Measurements from ENCODE around the gene FAM110D. TPM values are rescaled to one million over a fixed set of nuclear protein-coding genes. Genes with fewer than 3 reads are reported as not detected.

The FAM110D gene
- total and polyA plus RNA-seq, 10 of the 15 experiments (the other 5 are each of a cell fraction or from before 2014, with no cell fraction given), result 0.06 TPM; not detected in 9

GRCh38 chr1:26155370-26156284, 3.3 kb upstream of the FAM110D start:
- FAIRE-seq (no peak), DNase-seq (ENCODE audit: low read depth, low spot score) (no peak), ATAC-seq (no peak)
- CTCF ChIA-PET, result interaction anchor here (0.8 to 4.8 kb wide), 5 partner anchors 11 to 128 kb away, joined by 3 to 24 read pairs (median 3); partner anchors contain the start of genes CEP85 and ZNF593
- no TSS peak for BruUV-seq (replicated peaks)
- in situ Hi-C loops (cut with MboI), result no loop called here
- Histone ChIP-seq H3K4me1 (ENCODE audit: control insufficient read depth, insufficient read depth, low read length) (no peaks in the 10 kb centered on the region), H3K4me2 (ENCODE audit: control insufficient read depth, insufficient read depth) (no peak overlapping the region), H3K27me3 (replicated peaks in 1 of 2; ENCODE audit: control insufficient read depth in 2 of 2, insufficient read depth in 2 of 2, low read length in 1 of 2) (peaks cover 1 to 12% of the 10 kb centered on the region in 2 experiments), H4K20me1 (ENCODE audit: control insufficient read depth, insufficient read depth) (no peaks in the 10 kb centered on the region), H3K9ac (ENCODE audit: control insufficient read depth, insufficient read depth, low read length) (no peak overlapping the region), H3K27ac (ENCODE audit: control insufficient read depth, insufficient read depth) (no peak overlapping the region), H3K9me3 (replicated peaks; ENCODE audit: control insufficient read depth, insufficient read depth, low read length) (no peaks in the 10 kb centered on the region), H3K36me3 (ENCODE audit: control insufficient read depth in 2 of 2, insufficient read depth in 2 of 2, low read length in 1 of 2) (no peaks in the 10 kb centered on the region), H3K79me2 (ENCODE audit: control insufficient read depth, insufficient read depth, low read length) (no peaks in the 10 kb centered on the region), H3K4me3 (no peak overlapping the region), H2AFZ (ENCODE audit: control insufficient read depth, low read depth, low read length) (no peak overlapping the region)
- RAD21 ChIA-PET (ENCODE audit: unreplicated experiment), result no interaction called here
- WGBS (ENCODE audit: insufficient coverage, insufficient replicate concordance, low lambda C conversion rate, missing lambda C conversion rate), result 17% methylated on average over 21 of the region's 21 CpGs
- TF ChIP-seq SMC3 (IDR thresholded peaks at IDR 0.05; ENCODE audit: borderline replicate concordance, low read length) (no peak), SMAD1 (IDR thresholded peaks at IDR 0.05; ENCODE audit: low read depth, partially characterized antibody) (no peak), NKRF (conservative IDR thresholded peaks at IDR 0.05) (no peak), IKZF1 (conservative IDR thresholded peaks at IDR 0.05) (no peak), SUZ12 (IDR thresholded peaks at IDR 0.05; ENCODE audit: unreplicated experiment) (no peak), NFYB (IDR thresholded peaks at IDR 0.05; ENCODE audit: insufficient read depth, low read depth, low read length) (no peak), TCF7 (IDR thresholded peaks at IDR 0.05; ENCODE audit: borderline replicate concordance) (no peak), MYC (IDR thresholded peaks at IDR 0.05; ENCODE audit: insufficient read depth, insufficient read length, insufficient replicate concordance, low read length, severe bottlenecking) (no peak), RAD51 (IDR thresholded peaks at IDR 0.05) (no peak), CEBPB (IDR thresholded peaks at IDR 0.05; ENCODE audit: borderline replicate concordance in 1 of 2, low read depth in 2 of 2, low read length in 2 of 2) (no peak), ZNF687 (IDR thresholded peaks at IDR 0.05) (no peak), RCOR1 (conservative IDR thresholded peaks at IDR 0.05; ENCODE audit: low read depth, low read length) (no peak), ATF7 (IDR thresholded peaks at IDR 0.05; ENCODE audit: low read depth) (no peak), IRF4 (IDR thresholded peaks at IDR 0.05; ENCODE audit: low read depth, low read length) (no peak)
- SMC1A ChIA-PET (ENCODE audit: uncharacterized antibody, unreplicated experiment), result interaction anchor here (2.3 kb wide), 1 partner anchor 11 kb away, joined by 11 read pairs; no protein-coding TSS in a partner anchor
- POLR2A ChIA-PET, result no interaction called here
- intact Hi-C loops (cut with micrococcal nuclease; ENCODE audit: unreplicated experiment), result no loop called here
